GM23338 (cell line): Measurements from ENCODE around the gene PKNOX2. TPM values are rescaled to one million over a fixed set of nuclear protein-coding genes. Genes with fewer than 3 reads are reported as not detected.

Source experiments
- ATAC-seq: fragments of 200-7000 bp; cut with Tn5 transposase; 3 replicates; pipeline ENCODE4 v1.9.1; 2020
- DNase-seq: peaks from one replicate; pipeline ENCODE4 v3.0.0-alpha.2; 2015; ENCODE audit warnings: low spot score
- H2AFZ ChIP-seq: fragments of 200-600 bp; sonication (generic); 2 replicates; pipeline ENCODE4 v1.8.0; 2016; ENCODE audit warnings: antibody characterized with exemption, mild to moderate bottlenecking, moderate library complexity
- H3F3A ChIP-seq: fragments of 200-600 bp; sonication (generic); replicated peaks from 2 replicates; pipeline ENCODE4 v1.8.0; 2017; ENCODE audit warnings: antibody characterized with exemption, mixed run types, low read depth
- H3K27ac ChIP-seq: fragments of 200-600 bp; sonication (generic); 2 replicates; pipeline ENCODE4 v1.6.1; 2016; ENCODE audit warnings: low read depth
- H3K27me3 ChIP-seq: fragments of 200-600 bp; sonication (generic); 2 replicates; pipeline ENCODE4 v1.8.0; 2016; ENCODE audit warnings: mild to moderate bottlenecking, mixed run types, moderate library complexity; ENCODE audit not compliant: insufficient read depth
- H3K36me3 ChIP-seq: fragments of 200-600 bp; sonication (generic); 2 replicates; pipeline ENCODE4 v1.8.0; 2016; ENCODE audit warnings: mild to moderate bottlenecking; ENCODE audit not compliant: insufficient read depth
- H3K4me1 ChIP-seq: fragments of 200-600 bp; sonication (generic); 2 replicates; pipeline ENCODE4 v1.8.0; 2016; ENCODE audit warnings: mild to moderate bottlenecking, moderate library complexity; ENCODE audit not compliant: insufficient read depth
- H3K4me2 ChIP-seq: fragments of 200-600 bp; sonication (generic); 2 replicates; pipeline ENCODE4 v1.7.1; 2017; ENCODE audit warnings: mixed run types
- H3K4me3 ChIP-seq: fragments of 200-600 bp; sonication (generic); 2 replicates; pipeline ENCODE4 v1.6.1; 2016; ENCODE audit warnings: mixed run types
- H3K79me2 ChIP-seq: fragments of 200-600 bp; sonication (generic); replicated peaks from 2 replicates; pipeline ENCODE4 v1.8.0; 2017; ENCODE audit warnings: mild to moderate bottlenecking; ENCODE audit not compliant: insufficient read depth
- H3K9me2 ChIP-seq: fragments of 200-600 bp; sonication (generic); 2 replicates; pipeline ENCODE4 v1.8.0; 2017; ENCODE audit not compliant: insufficient read depth
- H4K20me1 ChIP-seq: fragments of 200-600 bp; sonication (generic); replicated peaks from 2 replicates; pipeline ENCODE4 v1.8.0; 2017; ENCODE audit warnings: mild to moderate bottlenecking; ENCODE audit not compliant: insufficient read depth
- H3K27ac Mint-ChIP-seq: 2 replicates; pipeline ENCODE4 v1.8.0; 2020; ENCODE audit warnings: inconsistent platforms, mild to moderate bottlenecking, moderate library complexity, mixed read lengths
- H3K27me3 Mint-ChIP-seq: 3 replicates; pipeline ENCODE4 v1.8.0; 2022; ENCODE audit warnings: low read depth, mild to moderate bottlenecking, moderate library complexity, mixed read lengths, inconsistent platforms; ENCODE audit not compliant: insufficient read depth, poor library complexity
- H3K36me3 Mint-ChIP-seq: 3 replicates; pipeline ENCODE4 v1.8.0; 2021; ENCODE audit warnings: low read depth, mild to moderate bottlenecking, inconsistent platforms, moderate library complexity, mixed read lengths
- H3K4me1 Mint-ChIP-seq: 3 replicates; pipeline ENCODE4 v1.8.0; 2020; ENCODE audit warnings: mild to moderate bottlenecking, inconsistent platforms, mixed read lengths
- H3K4me3 Mint-ChIP-seq: 3 replicates; pipeline ENCODE4 v1.8.0; 2021; ENCODE audit warnings: moderate library complexity, mild to moderate bottlenecking, inconsistent platforms, mixed read lengths
- H3K9me3 Mint-ChIP-seq: 3 replicates; pipeline ENCODE4 v1.8.0; 2020; ENCODE audit warnings: moderate library complexity, mild to moderate bottlenecking, inconsistent platforms, mixed read lengths
- CTCF ChIP-seq, 2 experiments: fragments of 200-600 bp in 1 of 2; sonication (generic) in 1 of 2; conservative IDR thresholded peaks; 2 replicates each; pipeline versions ENCODE4 v1.5.1 to v1.6.1; 2016 to 2017; ENCODE audit warnings: antibody characterized with exemption in 2 of 2, low read depth in 2 of 2, mild to moderate bottlenecking in 2 of 2, moderate library complexity in 1 of 2
- ETS1 ChIP-seq: IDR thresholded peaks from 2 replicates; pipeline ENCODE4 v1.6.1; 2016; ENCODE audit warnings: antibody characterized with exemption
- EZH2 ChIP-seq: fragments of 200-600 bp; sonication (generic); IDR thresholded peaks from one replicate; pipeline ENCODE4 v1.8.0; 2017; ENCODE audit warnings: antibody characterized with exemption, mild to moderate bottlenecking, low read depth; ENCODE audit not compliant: unreplicated experiment
- EZH2phosphoT487 ChIP-seq: fragments of 200-600 bp; sonication (generic); IDR thresholded peaks from one replicate; pipeline ENCODE4 v1.8.1; 2018; ENCODE audit warnings: antibody characterized with exemption; ENCODE audit not compliant: unreplicated experiment
- JUNB ChIP-seq: IDR thresholded peaks from one replicate; pipeline ENCODE4 v1.6.1; 2016; ENCODE audit warnings: antibody characterized with exemption; ENCODE audit not compliant: unreplicated experiment
- STAT1 ChIP-seq: IDR thresholded peaks from one replicate; pipeline ENCODE4 v1.6.1; 2016; ENCODE audit warnings: antibody characterized with exemption; ENCODE audit not compliant: unreplicated experiment
- ZNF114 ChIP-seq: fragments of 250-450 bp; sonication (Bioruptor Pico); IDR thresholded peaks from 2 replicates; pipeline ENCODE4 v1.5.0; 2020; ENCODE audit warnings: mild to moderate bottlenecking, moderate library complexity
- ZNF462 ChIP-seq: fragments of 250-450 bp; sonication (Bioruptor Pico); IDR thresholded peaks from 2 replicates; pipeline ENCODE4 v1.5.0; 2020; ENCODE audit warnings: mild to moderate bottlenecking, moderate library complexity
- polyA plus RNA-seq: library from polyadenylated mRNA; unstranded; fragments of >200 nt; fragmentation: Nextera tagmentation; extraction: Ambion mirVana; gene quantifications from 2 replicates; pipeline ENCODE4 v1.2.1, GENCODE V29; 2016
- total RNA-seq: library from RNA; depleted of rRNA; stranded (reverse); fragments of >200 nt; shearing (Covaris generic); gene quantifications from 2 replicates; pipeline ENCODE4 v1.2.3, GENCODE V29; 2014

Gene PKNOX2
- total and polyA plus RNA-seq, 2 experiments from 2014 or later: 0.42 to 0.83 TPM

GRCh38 chr11:125165111-125165842, 726 bp downstream of the PKNOX2 start:
- Histone ChIP-seq H3K4me3 (peak overlapping the region; percentile 80), H3K27ac (no peak overlapping the region), H3K27me3 (peaks cover 52% of the 10 kb centered on the region), H3K36me3 (no peaks in the 10 kb centered on the region), H3F3A (peaks cover 15% of the 10 kb centered on the region; the same call in 1 of the 2 replicates), H2AFZ (peak overlapping the region; percentile 87), H3K79me2 (no peaks in the 10 kb centered on the region), H3K4me2 (peak overlapping the region; percentile 97), H4K20me1 (no peaks in the 10 kb centered on the region), H3K4me1 (peaks cover 61% of the 10 kb centered on the region), H3K9me2 (no peaks in the 10 kb centered on the region)
- peak overlapping the region; percentile 83 for H3K4me3 Mint-ChIP-seq
- H3K4me1 Mint-ChIP-seq: peaks cover 69% of the 10 kb centered on the region
- H3K27me3 Mint-ChIP-seq: peaks cover 63% of the 10 kb centered on the region
- no peaks in the 10 kb centered on the region for H3K36me3 Mint-ChIP-seq
- peak; percentile 2 for ATAC-seq
- DNase-seq: peak; percentile 54
- TF ChIP-seq EZH2: peak; percentile 71
- TF ChIP-seq ETS1: no peak
- H3K9me3 Mint-ChIP-seq: no peaks in the 10 kb centered on the region
- H3K27ac Mint-ChIP-seq: no peak overlapping the region

- Mint-ChIP-seq H3K4me3 (peak overlapping the region; percentile 83), H3K36me3 (no peaks in the 10 kb centered on the region), H3K27ac (no peak overlapping the region), H3K4me1 (peaks cover 71% of the 10 kb centered on the region), H3K9me3 (no peaks in the 10 kb centered on the region), H3K27me3 (peaks cover 71% of the 10 kb centered on the region)
- H2AFZ ChIP-seq: peak overlapping the region; percentile 87
- H3K4me1 ChIP-seq: peaks cover 61% of the 10 kb centered on the region
- H3K27me3 ChIP-seq: peaks cover 60% of the 10 kb centered on the region
- peak; percentile 60 for DNase-seq
- peak; percentile 5 for ATAC-seq
- H3K79me2 ChIP-seq: no peaks in the 10 kb centered on the region
- TF ChIP-seq ZNF462 (CRISPR knock-in tag): no peak
- TF ChIP-seq JUNB: no peak
- no peak for TF ChIP-seq ZNF114 (CRISPR knock-in tag)
- no peak for TF ChIP-seq STAT1
- no peak for TF ChIP-seq CTCF (conservative IDR thresholded peaks at IDR 0.05; ENCODE audit: low read depth in 2 of 2)
- TF ChIP-seq EZH2: peak; percentile 70
- TF ChIP-seq EZH2phosphoT487: peak; percentile 39
- no peak overlapping the region for H3K27ac ChIP-seq
- peak overlapping the region; percentile 97 for H3K4me2 ChIP-seq
- H3K36me3 ChIP-seq: no peaks in the 10 kb centered on the region
- H3K4me3 ChIP-seq: peak overlapping the region; percentile 80
- no peaks in the 10 kb centered on the region for H4K20me1 ChIP-seq
- peaks cover 15% of the 10 kb centered on the region; the same call in 1 of the 2 replicates for H3F3A ChIP-seq
- H3K9me2 ChIP-seq: no peaks in the 10 kb centered on the region
These were observed 1.6 kb downstream of the PKNOX2 start for GRCh38 chr11:125165843-125166763.
